Stimulated activated naive CD8-positive, alpha-beta T cell treated with anti-CD3 and anti-CD28 coated beads, Interleukin-15, Interleukin-2, amounts not matched to agents 100 U/mL and 50 U/mL, for 24 hours (primary cell): Measurements from ENCODE around the gene ITGA8.
"Not testable (repeated sequence)": the region's sequence is repeated elsewhere in the genome, so short reads cannot be mapped to it uniquely, and the experiment has no call there.

ENCODE experiments used
- ATAC-seq: fragments of 150-1000 bp; cut with Tn5 transposase; one replicate; pipeline ENCODE4 v1.10.0; 2021
- DNase-seq: peaks from one replicate; pipeline ENCODE4 v3.0.0; 2021

ITGA8 gene

GRCh38 chr10:15719899-15720634, at the start of gene ITGA8:
Gene ITGA8 (minus strand): TSS chr10:15719922. CDS start chr10:15719771, 151 bp downstream.
- ATAC-seq (no peak), DNase-seq (no peak)

- no peak for ATAC-seq
- DNase-seq = no peak
Measured at GRCh38 chr10:15764892-15765454, 45.3 kb upstream of the ITGA8 start.

GRCh38 chr10:15763006-15763405, 43.3 kb upstream of the ITGA8 start:
- ATAC-seq (no peak), DNase-seq (no peak)

- not testable (repeated sequence) for ATAC-seq
Measured at GRCh38 chr10:15762239-15762638, 42.5 kb upstream of the ITGA8 start.

GRCh38 chr10:15761224-15761623, 41.5 kb upstream of the ITGA8 start:
- ATAC-seq, DNase-seq: not testable (repeated sequence)

More at GRCh38 chr10:15762239-15762638, 42.5 kb upstream of the ITGA8 start:
- DNase-seq = not testable (repeated sequence)

GRCh38 chr10:15760681-15761080, 41.0 kb upstream of the ITGA8 start:
- DNase-seq (no peak), ATAC-seq (no peak)

GRCh38 chr10:15759265-15759664, 39.5 kb upstream of the ITGA8 start:
- no peak for ATAC-seq

GRCh38 chr10:15758618-15759017, 38.9 kb upstream of the ITGA8 start:
- no peak for DNase-seq
- no peak for ATAC-seq

More at GRCh38 chr10:15759265-15759664, 39.5 kb upstream of the ITGA8 start:
- no peak for DNase-seq

GRCh38 chr10:15754937-15755336, 35.2 kb upstream of the ITGA8 start:
- ATAC-seq (no peak), DNase-seq (no peak)

GRCh38 chr10:15751046-15751445, 31.3 kb upstream of the ITGA8 start:
- ATAC-seq (no peak), DNase-seq (no peak)

- no peak for ATAC-seq
- no peak for DNase-seq
Measured at GRCh38 chr10:15748126-15748525, 28.4 kb upstream of the ITGA8 start.

- DNase-seq = no peak
- ATAC-seq = no peak
Measured at GRCh38 chr10:15747632-15748031, 27.9 kb upstream of the ITGA8 start.

GRCh38 chr10:15745751-15746150, 26.0 kb upstream of the ITGA8 start:
- no peak for DNase-seq

GRCh38 chr10:15744217-15744865, 24.6 kb upstream of the ITGA8 start:
- ATAC-seq = no peak
- peak; percentile 43 for DNase-seq

More at GRCh38 chr10:15745751-15746150, 26.0 kb upstream of the ITGA8 start:
- ATAC-seq = no peak

- ATAC-seq = no peak
Measured at GRCh38 chr10:15743443-15743842, 23.7 kb upstream of the ITGA8 start.

GRCh38 chr10:15742836-15743235, 23.1 kb upstream of the ITGA8 start:
- no peak for ATAC-seq

More at GRCh38 chr10:15743443-15743842, 23.7 kb upstream of the ITGA8 start:
- DNase-seq = no peak

GRCh38 chr10:15742102-15742501, 22.4 kb upstream of the ITGA8 start:
- ATAC-seq (no peak), DNase-seq (no peak)

More at GRCh38 chr10:15742836-15743235, 23.1 kb upstream of the ITGA8 start:
- no peak for DNase-seq

GRCh38 chr10:15741581-15741980, 21.9 kb upstream of the ITGA8 start:
- no peak for ATAC-seq

GRCh38 chr10:15740261-15740660, 20.5 kb upstream of the ITGA8 start:
- no peak for DNase-seq
- ATAC-seq = no peak

More at GRCh38 chr10:15741581-15741980, 21.9 kb upstream of the ITGA8 start:
- DNase-seq = no peak

- ATAC-seq (no peak), DNase-seq (no peak)
Measured at GRCh38 chr10:15739254-15739970, 19.7 kb upstream of the ITGA8 start.

- no peak for DNase-seq
- ATAC-seq = no peak
Measured at GRCh38 chr10:15738270-15738925, 18.7 kb upstream of the ITGA8 start.

- no peak for DNase-seq
- no peak for ATAC-seq
Measured at GRCh38 chr10:15737656-15738055, 17.9 kb upstream of the ITGA8 start.
